HG03442 (cell line): ENCODE measurements around the gene CNTNAP5.

Source experiments
- ATAC-seq: cut with Tn5 transposase; IDR thresholded peaks from one replicate; pipeline ENCODE4 v1.9.1; 2021; ENCODE audit warnings: mild to moderate bottlenecking, moderate library complexity; ENCODE audit not compliant: unreplicated experiment

Gene CNTNAP5

DNA sequence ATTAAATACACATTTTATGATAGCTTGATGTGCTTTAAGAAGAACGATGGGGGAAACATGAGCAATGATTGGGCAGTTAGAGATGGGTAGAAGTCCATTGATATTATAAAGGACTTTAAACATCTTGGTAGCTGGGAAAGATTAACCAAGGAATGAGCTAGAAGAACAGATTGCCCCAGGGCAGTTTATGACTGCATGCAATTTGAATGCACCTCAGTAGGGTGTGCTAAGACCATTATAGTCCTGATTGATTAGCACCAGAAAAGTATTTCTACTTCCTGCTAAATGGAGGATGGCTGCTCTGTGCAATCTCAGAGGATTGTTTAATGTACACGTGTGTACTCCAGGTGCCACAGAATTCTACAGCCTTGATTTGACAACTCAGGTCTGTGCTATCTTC lies 641.9 kb downstream of the CNTNAP5 start:
- ATAC-seq: no peak

DNA sequence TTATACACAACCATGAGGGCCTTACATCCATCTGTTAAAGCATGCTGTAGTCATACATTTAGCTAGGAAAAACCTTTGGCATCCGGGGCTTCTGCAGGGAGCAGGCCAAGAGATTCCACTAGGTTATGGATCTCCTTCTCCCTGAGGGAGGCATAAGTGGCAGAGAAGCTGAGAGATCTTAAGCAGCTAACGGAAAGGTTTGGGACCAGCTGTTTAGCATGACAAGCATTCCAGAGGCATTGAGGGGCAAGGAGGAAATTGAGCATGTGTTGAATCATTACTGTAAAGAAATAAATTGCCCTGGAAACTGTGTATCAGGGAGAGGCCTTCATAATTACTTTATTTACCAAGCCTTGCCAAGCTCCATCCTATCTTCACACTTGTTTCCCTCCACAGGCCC lies 643.1 kb downstream of the CNTNAP5 start:
- ATAC-seq: no peak

DNA sequence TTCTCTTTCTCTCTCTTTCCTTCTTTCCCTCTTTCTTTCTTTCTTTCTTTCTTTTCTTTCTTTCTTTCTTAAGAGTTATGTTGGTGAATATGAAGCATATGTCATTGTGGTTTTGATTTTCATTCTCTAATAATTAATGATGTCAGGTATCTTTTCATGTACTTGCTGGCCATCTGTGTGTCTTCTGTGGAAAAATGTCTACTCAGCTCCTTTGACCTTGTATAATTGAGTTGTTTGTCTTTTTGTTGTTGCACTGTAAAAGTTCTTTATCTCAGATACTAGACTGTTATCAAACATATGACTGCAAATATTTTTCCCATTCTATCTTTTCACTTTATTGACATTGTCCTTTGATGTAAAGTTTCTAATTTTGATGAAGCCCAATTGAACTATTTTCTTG lies 645.1 kb downstream of the CNTNAP5 start:
- no peak for ATAC-seq

DNA sequence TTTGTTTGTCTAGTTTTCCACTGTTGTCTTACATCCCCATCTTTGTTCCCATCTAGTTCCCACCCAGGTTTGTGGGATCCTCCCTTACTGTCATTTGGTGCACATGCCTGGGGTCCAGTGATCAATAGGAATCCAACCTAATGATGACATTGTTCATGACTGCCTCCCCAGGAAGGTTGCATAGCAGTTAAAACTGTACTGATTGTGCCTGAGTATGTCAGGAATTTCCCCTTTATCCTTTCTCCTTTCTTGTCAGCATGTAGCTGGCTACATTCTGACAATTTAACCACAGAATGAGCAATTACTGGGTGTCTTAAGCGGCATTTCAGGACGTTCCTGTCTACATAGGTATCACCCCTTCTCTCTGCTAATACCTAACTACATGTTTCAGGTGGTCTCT lies 653.0 kb downstream of the CNTNAP5 start:
- ATAC-seq: no peak

DNA sequence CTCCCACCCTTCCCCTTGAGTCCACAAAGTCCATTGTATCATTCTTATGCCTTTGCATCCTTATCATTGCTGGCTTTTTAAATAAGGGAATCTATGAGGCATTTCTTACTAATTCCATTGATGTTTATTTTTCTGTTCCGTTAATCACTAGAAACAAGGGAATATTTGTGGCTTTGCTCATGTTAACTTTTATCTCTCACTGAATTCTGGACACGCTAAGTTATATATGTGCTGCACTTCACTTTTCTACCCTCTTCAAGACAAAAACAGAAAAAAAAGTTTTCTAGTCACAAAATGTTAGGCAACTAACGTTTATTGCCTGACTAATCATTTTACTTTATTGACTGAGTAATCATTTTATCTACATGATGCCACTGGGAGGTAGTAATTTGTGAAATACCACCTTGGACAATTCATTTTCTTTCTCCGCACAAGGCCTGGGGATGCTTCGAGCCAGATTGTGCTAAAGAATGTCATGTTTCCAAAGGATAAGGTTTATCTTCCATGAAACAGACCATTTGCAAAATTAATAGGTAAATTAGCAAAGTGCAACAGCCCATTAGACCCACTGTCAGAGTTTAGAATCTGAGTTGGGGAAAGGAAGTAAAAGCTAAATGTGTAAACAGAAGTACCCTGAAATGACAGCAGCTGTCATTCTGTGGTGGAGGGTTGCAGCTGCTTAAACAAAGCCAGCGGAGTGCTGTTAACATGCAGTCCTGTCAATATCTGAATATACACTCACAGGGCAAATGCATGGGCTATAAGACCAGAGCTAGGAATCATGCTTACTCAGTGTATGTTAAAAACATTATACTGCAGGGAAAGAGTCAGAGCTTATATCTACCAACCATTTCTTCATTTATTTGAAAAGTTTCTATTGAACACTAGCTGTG lies 658.7 kb downstream of the CNTNAP5 start:
- no peak for ATAC-seq

DNA sequence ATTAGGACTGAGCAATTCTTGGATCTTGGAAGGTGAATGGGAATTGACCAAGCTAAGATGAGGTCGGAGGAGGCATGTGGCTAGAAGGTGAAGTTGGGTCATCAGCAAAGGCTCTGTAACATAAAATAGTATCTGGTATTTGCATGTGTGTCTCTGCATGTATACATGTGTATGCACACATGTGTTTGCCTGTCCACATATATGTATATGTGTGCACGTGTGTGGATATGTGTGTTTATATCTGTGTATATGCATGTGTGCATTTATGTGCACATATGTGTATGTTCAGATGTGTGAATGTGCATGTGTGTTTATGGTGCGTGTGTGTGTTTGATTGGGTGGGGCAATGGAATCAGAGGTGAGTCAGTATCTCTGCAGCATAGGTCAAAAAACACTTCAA lies 664.3 kb downstream of the CNTNAP5 start:
- ATAC-seq: no peak

DNA sequence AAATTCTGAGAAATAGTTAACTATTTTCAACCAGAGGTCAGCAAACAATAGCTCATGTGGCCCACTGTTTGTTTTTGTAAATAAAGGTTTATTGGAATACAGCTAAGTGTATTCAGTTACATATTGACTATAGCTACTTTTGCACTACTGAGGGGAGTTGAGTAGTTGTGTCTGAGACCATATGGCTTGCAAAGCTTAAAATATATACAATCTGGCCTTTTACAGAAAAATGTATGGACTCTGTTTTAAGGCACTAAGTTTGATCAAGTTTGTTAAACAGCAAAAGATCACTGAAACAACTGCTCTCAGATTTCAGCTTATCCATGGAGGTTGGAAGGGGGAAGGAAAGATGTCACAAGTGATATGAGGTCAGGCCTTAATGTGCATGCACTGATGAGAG lies 667.1 kb downstream of the CNTNAP5 start:
- ATAC-seq: no peak

DNA sequence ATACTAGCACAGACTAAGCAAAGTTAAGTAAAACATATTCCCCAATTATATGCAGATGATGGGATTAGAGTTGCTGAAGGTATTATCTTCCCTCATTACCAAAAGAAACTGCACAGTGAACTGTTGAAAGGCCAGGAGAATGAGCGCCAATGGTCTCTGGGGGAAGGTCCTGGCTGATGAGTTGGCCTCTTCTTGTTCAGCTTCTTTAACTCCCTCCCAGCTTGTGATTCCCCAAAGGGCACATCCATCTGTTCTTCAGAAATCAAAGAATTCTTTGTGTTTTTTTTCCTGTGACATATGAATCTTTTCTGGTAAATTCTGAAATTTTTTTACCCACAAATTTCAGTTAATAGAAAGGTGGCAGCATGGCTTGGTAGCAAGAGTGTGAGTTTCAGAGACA lies 667.6 kb downstream of the CNTNAP5 start:
- no peak for ATAC-seq

DNA sequence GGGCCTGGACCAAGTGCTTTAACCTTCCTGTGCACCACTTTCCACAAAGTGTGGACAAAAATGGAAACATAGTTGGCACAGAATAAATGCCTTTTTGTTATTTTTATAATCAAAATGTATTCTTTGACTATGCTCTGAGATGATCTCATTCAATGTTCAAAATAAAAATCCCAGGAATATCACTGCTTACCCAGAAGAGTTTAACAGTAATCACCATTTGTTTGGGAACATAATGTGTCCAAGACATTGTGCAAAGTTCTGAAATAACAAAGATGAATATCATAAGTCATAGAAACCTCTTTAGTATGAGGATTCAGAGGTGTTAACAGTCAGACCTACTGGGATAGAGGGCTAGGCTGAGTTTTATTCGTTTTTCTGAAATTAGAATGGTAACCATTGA lies 668.1 kb downstream of the CNTNAP5 start:
- no peak for ATAC-seq

DNA sequence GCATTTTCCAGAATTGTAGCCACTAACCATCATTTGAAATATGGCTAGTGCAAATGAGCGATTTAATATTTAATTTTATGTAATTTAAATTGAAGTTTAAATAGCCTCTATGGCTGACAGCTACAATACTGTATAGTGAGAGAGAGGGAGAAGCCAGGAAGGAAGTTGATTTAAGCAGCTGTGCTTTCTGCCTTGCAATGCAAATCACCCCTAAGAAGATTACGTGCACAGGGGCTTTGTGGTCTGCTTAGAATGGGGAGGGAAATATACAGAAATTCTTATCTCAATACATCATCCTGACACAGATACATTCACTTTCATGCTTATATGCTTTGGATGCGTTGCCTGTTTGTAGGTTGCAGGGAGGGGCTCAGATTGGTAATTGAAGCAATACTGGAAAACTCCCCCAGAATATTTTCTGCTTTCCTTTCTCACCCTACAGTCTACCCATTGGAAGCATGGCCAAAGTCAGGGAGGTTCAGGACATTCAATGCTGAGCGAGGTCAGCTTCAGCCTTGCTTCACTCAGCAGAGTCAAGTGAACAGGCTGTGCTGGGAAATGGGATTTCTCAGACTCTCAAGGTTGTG lies 674.0 kb downstream of the CNTNAP5 start:
- ATAC-seq: no peak

DNA sequence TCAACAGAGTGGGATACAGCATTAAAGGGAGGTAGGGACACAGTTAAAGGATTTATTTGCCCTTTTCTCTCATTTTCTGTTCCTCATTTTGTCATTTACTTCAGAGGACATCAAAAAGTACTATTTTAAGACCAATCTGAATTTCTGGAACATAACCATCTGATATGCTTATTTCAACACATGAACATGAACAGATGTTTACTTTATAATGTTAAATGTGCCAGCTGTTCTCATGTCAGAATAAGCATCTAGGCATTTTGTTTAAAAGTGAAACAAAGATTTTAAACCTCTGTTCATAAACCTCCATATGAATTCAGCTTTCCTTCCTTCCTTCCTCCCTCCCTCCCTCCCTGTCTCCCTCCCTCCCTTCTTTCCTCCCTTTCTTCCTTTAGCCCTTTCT lies 677.7 kb downstream of the CNTNAP5 start:
- no peak for ATAC-seq

DNA sequence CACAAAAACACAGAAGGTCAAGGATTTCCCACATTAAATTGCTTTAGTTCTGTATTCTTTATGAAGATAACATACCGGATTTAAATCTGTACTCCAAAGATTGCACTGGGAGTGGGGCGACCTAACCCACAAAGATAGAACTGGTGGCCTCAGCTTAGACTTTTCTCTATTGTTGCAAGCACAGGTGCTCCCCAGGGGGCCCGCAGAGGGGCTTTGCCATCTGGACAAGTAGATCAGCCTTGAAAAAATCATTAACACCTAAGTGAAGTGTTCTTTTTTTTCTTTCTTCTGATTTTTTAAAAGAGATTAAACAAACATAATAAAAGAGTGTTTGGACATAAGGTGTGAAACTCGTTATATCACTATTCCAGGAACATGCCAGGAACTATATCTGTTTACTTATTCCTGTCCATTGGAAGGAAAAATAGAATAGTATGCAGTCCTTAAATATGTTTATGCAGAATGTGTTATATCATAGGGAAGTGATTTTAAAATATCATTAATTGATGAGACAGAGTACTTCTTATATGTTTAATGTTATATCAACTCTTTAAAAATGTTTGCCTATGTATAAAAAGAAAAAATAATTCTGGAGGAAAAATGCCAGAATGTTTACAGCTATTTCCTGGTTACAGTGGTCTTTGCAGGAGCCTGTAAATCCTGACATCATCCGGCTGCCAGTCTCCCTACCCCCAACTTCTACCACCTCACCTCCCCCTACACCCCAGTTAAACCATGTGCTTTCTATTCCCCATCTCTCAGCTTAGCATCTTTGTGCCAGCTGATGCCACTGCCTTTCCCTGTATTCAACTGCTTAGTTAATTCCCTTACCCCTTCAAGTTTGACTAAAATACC lies 679.2 kb downstream of the CNTNAP5 start:
- ATAC-seq: no peak

DNA sequence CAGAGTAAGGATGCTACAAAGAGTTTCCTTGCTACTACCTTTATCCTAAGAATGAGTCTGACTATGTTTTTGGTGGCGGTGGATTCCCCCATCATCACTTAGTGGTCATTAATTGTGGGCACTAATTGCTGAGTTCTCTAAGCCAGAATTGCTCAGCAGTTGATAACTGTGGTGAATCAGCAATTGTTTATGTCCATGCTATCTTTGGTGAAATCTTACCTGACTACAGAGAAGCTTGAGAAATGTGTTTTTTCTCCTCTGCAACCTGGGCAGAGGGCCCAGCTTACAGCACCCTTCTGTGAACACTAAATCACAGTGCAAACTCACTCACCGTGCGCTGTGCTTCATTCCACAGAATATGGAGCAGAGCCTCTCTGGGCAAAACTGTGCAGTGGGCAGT lies 683.6 kb downstream of the CNTNAP5 start:
- ATAC-seq: no peak

DNA sequence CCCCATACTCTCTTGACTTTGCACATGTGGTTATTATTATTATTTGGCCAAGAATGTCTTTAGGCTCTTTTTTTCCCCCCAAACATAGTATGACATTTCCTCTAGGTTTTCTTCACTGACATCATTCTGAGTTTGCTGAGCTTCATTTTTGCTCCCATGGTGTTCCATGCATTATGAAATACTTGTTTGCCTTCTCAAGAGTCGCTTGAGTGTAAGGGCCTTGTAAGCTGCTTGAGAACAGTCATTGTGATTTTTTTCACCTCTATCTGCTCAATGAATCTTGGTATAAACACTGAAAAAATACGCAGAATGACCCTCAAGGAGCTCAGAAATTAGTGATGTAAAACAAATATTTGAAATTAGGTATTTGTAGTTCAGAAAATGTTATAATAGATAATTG lies 688.9 kb downstream of the CNTNAP5 start:
- no peak for ATAC-seq

DNA sequence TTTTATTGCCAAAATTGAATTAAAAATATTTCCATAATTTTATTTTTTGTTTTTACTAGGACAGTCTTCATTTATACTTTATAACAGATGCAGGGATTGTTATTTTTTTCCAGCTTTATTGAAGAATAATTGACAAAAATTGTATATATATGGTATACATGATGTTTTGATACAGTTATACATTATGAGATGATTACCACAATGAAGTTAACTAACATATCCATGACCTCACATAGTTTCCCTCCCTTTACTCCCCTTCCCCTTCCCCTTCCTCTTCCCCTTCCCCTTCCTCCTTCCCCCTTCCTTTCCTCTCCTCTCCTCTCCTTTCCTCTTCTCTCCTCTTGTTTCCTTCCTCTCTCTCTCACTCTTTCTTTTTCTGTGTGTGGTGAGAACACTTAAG lies 700.1 kb downstream of the CNTNAP5 start:
- ATAC-seq: no peak

DNA sequence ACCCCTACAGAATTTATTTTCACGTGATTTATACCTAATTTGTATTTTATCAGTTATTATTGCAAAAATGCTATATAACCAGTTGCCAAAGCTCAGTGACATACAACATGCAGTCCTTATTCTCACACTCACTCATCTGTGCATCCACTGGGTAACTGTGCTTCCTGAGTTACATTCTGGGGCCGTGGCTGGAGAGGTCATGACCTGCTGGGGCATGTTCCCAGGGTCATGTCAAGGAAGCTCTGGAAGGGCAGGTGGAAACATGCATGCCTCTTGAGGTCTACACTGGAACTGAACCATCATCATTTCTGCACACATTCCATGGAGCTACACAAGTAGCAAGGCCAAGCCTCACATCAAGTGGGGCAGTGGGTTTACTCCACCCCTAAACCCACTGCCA lies 715.5 kb downstream of the CNTNAP5 start:
- no peak for ATAC-seq

DNA sequence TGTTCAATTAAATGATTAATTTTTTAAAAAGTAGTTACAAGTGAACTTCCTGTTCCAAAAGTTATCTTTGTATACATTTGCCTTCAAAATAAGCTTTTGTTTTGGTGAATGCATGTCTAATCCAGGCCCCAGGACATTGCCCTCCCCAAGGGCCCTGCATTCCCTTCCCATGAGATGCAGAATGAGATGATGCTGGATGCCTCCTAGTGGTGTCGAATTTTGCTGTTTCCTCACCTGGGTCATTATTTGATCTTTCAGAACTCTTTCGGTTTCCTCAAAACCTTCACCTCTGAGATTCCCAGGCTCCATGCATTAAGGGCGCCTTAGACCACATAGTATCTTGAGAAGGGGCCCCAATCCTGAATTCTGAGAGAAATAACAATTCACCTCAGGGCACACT lies 728.8 kb downstream of the CNTNAP5 start:
- no peak for ATAC-seq

DNA sequence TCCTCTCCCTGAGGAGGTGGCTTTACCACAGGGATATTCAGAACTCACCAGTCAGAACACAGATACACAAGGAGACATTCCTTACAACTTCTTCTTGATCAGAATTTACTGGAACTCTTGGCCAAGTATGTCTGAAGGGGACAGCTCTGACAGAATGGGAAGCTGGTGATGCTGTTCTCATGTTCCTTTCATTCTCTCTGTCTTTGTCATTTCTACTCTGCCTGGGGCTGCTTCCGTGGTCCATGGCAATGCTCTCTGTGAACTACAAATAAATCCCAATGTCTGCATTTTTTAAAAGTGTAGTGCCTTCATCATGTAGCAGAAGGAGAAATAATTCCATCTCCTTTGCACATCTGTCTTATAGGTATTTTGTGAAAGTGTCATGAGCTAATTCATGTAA lies 730.3 kb downstream of the CNTNAP5 start:
- no peak for ATAC-seq

DNA sequence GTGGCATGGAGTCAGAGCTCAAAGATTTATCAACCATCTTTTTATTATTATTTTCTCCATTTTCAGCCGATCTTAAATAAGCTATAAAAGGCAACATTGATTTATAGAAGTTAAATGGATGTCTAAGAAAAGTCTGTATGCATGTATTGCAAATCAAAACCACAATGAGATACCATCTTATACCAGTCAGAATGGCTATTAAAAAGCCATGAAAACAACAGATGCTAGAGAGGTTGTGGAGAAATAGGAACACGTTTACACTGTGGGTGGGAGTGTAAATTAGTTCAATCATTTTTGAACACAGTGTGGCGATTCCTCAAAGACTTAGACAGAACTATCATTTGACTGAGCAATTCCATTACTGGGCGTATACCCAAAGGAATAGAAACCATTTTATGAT lies 731.0 kb downstream of the CNTNAP5 start:
- no peak for ATAC-seq

DNA sequence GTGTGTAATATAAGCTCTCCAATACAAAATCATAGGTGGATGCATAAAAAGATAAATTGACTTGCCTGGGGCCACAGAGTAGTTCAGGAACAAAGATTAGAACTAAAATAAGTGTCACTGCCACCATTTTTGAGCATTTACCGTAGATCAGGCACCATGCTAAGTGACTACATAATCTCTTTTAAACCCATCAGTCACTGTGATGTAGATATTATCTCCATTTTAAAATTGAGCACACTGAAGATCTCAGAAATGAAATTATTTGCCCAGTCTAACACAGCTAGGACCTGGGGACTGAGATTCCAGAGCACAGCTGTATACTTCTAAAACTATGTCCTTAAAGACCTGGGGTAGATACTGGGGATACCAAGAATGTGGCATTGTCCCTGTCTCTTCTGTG lies 737.3 kb downstream of the CNTNAP5 start:
- ATAC-seq: no peak

DNA sequence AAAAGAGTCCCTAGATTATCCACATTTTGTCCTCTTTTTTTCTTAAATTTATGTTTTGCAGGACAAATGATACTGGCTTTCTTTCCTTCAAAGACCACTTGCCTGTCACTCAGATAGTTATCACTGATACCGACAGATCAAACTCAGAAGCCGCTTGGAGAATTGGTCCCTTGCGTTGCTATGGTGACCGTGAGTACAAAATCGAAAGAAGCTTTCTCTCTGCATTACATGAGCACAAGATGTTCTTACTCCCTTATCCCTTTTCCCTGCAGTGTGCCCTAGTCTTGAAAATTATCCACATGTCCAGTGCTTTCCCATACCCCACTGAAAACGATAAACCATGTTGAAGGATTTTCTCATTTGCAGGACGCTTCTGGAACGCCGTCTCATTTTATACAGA lies 738.5 kb downstream of the CNTNAP5 start:
- ATAC-seq: no peak

DNA sequence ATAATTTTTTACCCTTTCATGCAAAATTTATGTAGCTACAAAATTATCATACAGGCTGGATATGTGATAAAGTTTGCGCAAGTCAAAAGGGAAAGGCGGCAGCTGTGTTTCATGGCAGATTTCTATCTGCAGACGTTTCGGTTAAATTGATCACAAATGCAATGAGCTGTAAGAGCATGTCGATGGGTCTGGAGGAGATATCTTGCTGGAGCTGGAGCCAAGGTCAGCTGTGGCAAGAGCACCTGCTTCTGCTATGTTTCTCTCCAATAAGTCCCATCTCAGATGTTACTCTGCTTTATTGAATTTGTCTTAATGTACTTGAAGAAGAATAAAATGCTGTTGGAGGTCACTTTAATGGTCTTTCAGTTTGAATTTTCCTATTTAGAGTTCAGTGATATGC lies 749.7 kb downstream of the CNTNAP5 start:
- no peak for ATAC-seq
